HG02678 (cell line): ENCODE results near the gene SLC9A3.

ENCODE experiments used
- ATAC-seq: cut with Tn5 transposase; IDR thresholded peaks from one replicate; pipeline ENCODE4 v1.9.1; 2021; ENCODE audit warnings: mild to moderate bottlenecking, moderate library complexity; ENCODE audit not compliant: unreplicated experiment

SLC9A3 gene

DNA sequence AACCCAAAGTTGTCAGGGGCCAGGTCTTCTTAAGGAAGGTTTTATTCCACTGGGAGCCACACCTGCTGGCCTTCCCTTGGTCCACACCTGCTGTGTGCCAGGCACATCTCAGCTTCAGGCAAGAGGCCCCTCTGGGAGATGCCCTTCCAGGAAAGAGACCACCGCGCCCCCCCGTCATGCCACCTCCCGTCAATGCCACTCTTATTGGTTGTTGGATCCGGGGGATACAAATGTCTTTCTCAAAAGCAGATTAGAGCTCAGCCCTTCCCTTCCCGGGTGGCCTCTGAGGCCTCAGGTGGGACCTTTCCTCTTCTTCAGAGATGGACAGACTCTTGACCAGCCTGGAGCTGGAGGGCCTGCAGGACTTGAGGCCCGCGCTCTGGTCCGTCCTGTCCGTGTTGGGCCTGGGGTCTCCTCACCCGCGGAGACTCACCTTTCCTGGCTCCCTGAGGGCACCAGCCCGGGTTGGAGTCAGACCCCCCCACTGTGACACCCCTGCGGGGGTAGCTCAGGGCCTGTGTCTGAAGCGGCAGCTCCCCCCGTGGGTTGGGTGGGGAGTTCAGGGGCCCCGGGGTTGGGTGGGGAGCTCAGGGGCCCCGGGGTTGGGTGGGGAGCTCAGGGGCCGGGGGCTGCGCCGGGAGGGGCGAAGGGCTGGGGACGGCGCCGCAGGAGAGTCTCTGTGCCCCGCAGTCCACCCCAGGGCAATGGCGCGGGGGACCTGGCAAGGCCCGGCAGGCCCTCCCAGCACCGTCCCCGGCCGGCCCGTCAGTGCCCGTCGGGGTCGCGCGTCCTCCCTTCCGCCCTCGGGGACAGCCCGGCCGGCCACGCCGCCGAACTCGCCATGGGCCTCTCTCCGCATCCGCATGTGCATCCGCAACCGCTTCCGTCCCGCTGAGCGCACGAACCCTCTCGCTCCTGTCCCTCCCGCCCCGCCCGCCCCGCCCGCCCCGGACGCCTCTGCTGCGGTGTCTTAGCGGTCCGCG lies 3.7 kb upstream of the SLC9A3 start:
- ATAC-seq = no peak

DNA sequence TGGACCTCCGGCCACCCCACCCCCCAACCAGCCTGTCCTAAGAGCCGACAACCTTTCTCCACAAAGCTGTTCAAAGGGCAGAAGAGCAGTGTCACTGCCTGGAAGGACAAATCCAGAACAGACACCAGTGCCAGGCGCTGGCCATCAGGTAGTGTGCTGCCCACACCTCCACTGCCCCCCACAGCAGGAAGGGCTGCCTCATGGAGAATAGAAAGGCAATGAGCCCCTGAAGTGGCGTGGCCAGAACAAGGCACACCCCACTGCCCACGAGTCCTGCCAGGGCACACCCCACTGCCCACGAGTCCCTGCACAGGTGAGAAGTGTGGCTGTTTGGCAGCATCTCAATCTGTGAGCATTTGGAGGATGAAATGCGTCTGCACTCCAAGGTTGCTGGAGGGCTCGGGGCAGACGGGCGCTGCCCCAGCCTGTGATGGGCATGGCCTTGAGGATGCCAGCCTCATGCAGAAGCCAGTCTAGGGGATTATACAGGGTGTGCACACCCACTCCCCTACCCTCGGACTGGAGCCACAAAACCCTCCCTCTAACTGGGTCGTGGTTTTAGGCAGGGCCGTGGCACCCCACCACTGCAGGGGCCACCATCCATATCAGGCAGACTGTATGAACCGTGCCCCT lies 2.3 kb upstream of the SLC9A3 start:
- ATAC-seq = no peak

DNA sequence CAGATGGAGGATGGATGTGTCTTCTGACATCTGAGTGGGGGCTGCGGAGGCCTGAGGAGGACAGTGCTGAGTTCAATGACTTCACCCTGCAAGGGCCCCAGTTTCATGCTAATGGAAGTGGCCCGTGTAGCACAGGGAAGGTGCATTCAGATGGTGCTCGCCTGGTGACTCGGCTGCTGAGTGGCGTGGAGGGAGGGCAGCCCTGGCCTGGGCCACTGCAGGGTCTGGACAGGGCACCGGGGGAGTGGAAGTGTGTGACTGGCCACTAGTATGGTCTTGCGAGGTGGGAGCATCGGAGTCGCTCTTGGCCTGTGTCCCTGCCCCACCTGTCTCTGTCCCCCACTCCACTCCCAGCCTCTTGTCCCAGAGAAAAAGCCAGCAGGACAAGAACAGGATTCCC lies 1.7 kb upstream of the SLC9A3 start:
- no peak for ATAC-seq

- no peak for ATAC-seq
Observed at GRCh38 chr5:524973-525761, 918 bp upstream of the SLC9A3 start.

DNA sequence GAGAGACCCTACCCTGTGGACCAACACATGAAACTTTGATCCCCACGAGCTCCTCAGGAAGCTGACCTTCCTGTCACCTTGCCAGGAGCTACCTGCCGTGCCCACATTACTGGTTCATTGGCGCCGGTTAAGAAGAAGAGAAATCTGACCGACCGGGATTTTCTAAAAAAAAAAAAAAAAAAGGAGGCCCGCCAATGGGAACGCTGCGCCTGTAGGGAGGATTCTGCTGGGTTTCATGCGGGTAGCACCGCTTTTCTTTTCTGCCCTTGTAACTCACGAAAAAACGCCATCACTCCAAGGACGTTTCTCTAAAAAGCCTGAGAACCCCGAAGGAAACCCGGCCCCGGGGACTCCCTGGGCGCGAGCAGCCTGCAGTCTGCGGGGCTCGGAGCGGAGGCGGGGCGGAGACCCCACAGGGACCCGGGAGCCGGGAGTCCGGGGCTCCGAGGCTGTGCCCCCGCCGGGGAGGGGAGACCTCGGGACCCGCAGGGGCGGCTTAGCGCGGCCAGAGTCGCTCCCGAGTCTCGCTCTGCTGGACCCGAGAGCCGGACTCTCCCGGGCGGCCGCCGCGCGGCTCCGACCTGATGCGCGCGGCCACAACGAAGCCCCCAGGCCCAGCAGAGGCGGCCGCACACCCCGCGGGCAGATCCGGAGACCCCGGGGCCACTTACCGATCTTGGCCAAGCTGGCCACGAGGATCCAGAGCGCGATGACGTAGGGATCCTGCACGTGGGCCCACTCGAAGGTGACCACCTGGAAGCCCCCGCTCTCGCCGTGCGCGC lies 617 bp downstream of the SLC9A3 start:
- ATAC-seq = no peak

DNA sequence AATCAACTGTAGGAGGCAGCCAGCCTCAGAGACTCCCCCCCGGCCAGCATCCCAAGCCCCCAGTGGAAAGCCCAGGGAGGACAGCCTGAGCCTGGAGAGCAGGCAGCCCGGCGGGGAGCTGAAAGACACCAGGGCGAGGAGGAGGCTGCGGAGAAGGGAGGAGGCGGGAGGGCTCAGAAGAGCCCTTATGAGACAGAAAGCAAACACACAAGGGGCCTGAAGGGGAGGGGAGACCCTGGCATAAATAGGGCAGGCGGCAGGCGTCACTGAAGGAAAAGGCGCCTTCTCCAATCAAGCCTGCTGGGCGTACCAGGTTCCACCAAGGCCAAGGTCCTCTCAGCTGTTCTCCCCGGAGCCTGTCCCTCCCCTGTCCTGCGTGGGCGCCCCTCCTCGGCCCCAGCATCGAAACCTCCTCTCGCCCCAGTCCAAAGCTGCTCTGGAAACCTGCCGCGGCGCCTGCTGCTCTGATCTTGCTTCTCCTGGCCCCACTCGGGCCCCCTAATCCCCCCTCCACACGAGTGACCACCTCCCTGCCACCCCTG lies 1.3 kb downstream of the SLC9A3 start:
- ATAC-seq = no peak

DNA sequence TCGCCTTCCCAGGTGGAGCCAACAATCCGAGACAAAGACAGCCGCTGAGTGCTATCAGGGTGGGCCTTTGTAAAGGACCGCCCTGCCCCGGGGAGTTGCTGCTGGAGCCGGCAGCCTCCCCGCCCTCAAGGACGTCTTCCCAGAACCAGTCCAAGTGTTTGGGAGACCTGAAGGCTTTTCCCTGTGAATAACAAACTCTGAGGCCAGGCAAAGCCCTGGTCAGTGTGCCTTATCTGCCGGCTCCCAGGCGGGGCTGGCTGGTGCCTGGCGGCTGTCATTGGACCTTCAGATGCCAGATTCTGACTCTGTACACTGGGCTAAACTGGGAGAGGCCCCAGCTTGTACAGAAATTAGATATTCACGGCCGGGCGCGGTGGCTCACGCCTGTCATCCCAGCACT lies 2.1 kb downstream of the SLC9A3 start:
- no peak for ATAC-seq

DNA sequence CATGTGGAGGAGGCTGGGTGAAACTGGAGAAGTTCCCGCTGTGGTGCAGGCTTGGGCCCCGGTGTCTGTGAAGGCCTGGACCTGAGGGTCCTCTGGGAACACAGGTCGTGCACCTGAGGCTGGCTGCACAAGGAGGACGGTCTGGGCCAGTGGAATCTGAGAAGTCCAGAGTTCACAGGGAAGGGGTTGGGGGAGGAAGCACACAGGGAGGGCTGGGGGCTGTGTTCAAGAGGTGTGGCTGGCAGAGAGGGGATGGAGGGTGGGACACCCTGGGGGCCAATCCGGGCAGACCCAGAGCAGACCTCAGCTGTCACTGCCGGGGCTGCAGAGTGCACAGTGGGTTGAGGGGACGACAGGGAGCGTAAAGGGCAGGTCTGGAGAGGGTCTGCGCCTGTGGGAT lies 2.6 kb downstream of the SLC9A3 start:
- ATAC-seq = no peak

DNA sequence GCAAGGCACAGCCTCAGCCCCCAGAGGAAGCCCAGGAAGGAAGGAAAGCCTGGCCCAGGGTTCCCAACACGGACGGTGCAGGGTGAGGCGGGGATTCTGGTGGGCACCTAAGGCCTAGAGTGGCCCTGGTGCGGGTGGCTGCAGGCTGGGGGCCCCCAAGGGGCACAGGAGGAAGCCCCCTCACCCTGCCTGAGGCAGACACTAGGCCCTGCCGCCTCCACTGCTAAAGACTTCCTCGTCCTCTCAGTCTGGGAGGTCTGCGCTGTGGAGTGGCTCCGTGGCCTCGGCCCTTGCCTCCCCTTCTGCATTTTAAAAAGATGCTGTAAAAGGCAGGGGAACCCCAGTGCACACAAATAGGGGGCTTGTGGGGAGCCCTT lies 3.4 kb downstream of the SLC9A3 start:
- ATAC-seq = no peak

DNA sequence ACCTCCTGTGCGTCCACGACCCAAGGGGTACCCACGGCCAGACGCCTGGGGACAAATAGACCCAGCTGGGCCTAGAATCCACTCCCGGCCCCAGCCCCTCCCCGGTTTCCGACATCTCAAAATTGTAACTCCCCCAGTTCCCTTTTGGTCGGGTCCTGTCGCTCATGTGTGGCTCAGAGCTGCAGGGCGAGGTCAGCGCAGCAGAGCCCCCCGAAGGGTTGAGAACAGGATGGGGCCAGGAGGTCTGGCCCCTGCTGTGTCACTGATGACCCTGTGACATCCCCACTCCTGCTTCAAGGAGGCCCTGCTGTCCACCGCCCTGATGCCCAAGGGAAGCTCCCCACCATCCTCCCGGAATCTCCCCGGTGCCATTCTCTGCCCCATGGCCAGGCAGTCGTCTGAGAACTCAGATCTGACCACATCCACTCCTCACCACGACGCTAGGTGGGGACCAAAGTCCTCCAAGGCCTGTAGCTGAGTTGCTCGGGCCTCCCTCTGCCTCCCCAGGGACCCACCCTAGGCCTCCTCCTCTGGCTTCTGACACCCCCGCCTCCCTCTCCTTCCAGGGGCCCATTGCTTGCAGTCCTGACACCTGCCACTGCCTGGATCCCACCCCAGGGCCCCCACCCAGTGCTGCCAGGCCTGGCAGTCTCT lies 3.9 kb downstream of the SLC9A3 start:
- ATAC-seq = no peak

- ATAC-seq = no peak
Observed at GRCh38 chr5:518721-519120, 5.5 kb downstream of the SLC9A3 start.

- no peak for ATAC-seq
Observed at GRCh38 chr5:517535-518100, 6.6 kb downstream of the SLC9A3 start.

- ATAC-seq = no peak
Observed at GRCh38 chr5:516980-517379, 7.3 kb downstream of the SLC9A3 start.

- ATAC-seq = no peak
Observed at GRCh38 chr5:516338-516925, 7.8 kb downstream of the SLC9A3 start.

GRCh38 chr5:515273-515836 lies 8.9 kb downstream of the SLC9A3 start:
- ATAC-seq = no peak

- ATAC-seq = no peak
Observed at GRCh38 chr5:514673-515072, 9.6 kb downstream of the SLC9A3 start.

DNA sequence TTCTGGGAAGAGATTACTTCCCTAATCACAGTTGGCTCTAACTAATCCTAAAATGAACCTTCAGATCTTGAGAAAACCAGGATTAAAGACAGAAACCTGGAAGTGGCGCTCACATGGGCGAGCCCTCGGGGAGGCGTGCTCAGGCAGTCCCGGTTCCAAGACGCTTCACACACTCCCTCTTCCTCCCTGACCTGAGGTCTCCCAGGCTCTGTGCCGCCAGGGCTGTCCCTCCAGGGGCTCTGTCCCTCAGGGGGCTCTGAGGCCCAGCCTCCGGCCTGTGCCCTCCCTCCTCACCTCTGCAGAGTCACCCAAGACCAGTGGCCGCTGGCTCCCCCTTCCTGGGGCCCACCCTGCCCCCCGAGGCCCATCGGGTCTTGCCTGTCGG lies 10.2 kb downstream of the SLC9A3 start:
- ATAC-seq = no peak

DNA sequence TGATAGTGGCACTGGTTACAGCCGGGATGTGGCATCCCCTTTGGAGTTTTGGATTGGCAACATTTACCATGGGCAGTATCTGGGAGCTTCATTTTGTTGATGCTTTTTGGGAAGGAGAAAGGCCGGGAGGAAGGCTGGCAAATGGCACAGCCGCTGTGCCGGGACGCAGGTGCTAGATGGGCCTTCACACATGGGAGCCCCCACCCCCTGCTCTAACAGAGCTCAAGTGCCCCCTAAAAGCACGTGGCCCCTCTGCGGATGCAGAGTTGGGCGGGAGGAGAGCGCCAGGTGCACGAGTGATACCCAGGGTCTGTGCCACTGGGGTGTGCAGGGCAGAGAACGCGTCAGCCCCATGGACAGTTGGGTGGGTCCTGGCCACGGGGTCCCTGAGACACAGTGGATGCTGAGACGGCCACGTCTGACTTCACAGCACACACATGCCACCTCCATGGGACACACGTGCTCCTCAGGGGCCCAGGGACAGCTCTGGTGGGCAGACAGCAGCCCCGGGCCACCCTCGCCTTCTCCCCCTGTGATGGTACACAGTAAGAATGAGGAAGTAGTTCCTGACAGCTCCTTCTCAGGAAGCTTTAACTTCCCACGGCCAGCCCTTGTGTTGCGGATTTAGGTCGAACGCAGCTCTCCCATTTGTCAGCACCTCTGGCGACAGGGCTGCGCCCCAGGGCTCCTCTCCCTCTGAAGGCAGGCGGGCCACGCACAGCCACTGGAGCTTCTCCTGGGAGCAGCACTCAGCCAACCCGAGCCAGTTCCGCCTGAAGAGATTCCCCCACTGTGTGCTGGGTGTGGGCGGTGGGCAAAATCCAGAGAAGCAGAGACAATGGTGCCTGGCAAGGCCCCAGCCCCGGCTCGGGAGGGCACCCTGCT lies 10.8 kb downstream of the SLC9A3 start:
- ATAC-seq = no peak
